Measurements from ENCODE around the gene KL. TPM values are rescaled to one million over a fixed set of nuclear protein-coding genes. Genes with fewer than 3 reads are reported as not detected.

KL gene
- polyA plus RNA-seq (2012; ENCODE audit: low read depth, missing spikeins): 0.56 TPM

GRCh38 chr13:33016414-33017322 is at the start of gene KL:
Gene KL (plus strand): TSS chr13:33016423. CDS start chr13:33016441, 18 bp downstream.
- TF ChIP-seq POLR2A (IDR thresholded peaks at IDR 0.05; ENCODE audit: low read depth, low read length) (no peak), PAX5 (IDR thresholded peaks at IDR 0.05; ENCODE audit: insufficient read depth, low read length, severe bottlenecking) (no peak), POU2F2 (IDR thresholded peaks at IDR 0.05; ENCODE audit: low read depth, low read length) (no peak), SPI1 (IDR thresholded peaks at IDR 0.05; ENCODE audit: low read depth, low read length) (no peak), POLR2AphosphoS5 (IDR thresholded peaks at IDR 0.05; ENCODE audit: low read depth, low read length) (no peak), TAF1 (IDR thresholded peaks at IDR 0.05; ENCODE audit: low read depth, low read length) (no peak)
- DNase-seq (ENCODE audit: insufficient read length, low spot score) (peak; percentile 39), FAIRE-seq (peak; percentile 65)

DNA sequence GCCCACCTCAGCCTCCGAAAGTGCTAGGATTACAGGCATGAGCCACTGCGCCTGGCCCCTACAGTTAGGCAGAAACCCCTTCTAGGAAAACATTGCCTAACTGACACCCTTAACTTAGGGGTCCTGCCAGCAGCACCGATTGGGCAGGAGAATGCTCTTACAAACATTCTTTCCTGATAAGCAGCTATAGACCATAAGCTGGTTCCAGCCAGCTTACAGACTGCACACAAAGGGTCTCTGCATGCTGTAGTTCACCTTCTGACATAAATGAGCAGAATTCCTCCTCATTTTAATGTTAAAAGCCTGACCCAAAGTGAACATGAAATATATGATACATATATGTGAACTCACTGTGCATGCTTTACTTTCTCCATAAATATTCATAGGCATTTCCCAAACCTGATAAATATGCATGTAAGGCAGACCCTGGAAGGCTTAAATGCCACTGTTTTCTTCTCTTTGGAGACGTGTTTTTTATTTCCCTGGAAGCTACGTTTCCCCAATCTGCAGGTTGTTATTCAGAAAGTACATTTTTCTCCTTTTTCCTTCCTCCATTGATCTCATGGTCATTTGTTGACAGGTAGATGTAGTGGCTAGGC is 48.5 kb upstream of the KL start:
- TF ChIP-seq POLR2A (IDR thresholded peaks at IDR 0.05; ENCODE audit: low read depth, low read length) (no peak), POU2F2 (IDR thresholded peaks at IDR 0.05; ENCODE audit: low read depth, low read length) (no peak), SPI1 (IDR thresholded peaks at IDR 0.05; ENCODE audit: low read depth, low read length) (no peak), TAF1 (IDR thresholded peaks at IDR 0.05; ENCODE audit: low read depth, low read length) (no peak), PAX5 (IDR thresholded peaks at IDR 0.05; ENCODE audit: insufficient read depth, low read length, severe bottlenecking) (no peak), POLR2AphosphoS5 (IDR thresholded peaks at IDR 0.05; ENCODE audit: low read depth, low read length) (no peak)
- DNase-seq (ENCODE audit: insufficient read length, low spot score): no peak
- FAIRE-seq: no peak

GRCh38 chr13:32968316-32968715 is 47.9 kb upstream of the KL start:
- no peak for TF ChIP-seq POU2F2 (IDR thresholded peaks at IDR 0.05; ENCODE audit: low read depth, low read length)
- TF ChIP-seq TAF1 (IDR thresholded peaks at IDR 0.05; ENCODE audit: low read depth, low read length): no peak
- TF ChIP-seq PAX5 (IDR thresholded peaks at IDR 0.05; ENCODE audit: insufficient read depth, low read length, severe bottlenecking): no peak
- no peak for TF ChIP-seq POLR2A (IDR thresholded peaks at IDR 0.05; ENCODE audit: low read depth, low read length)
- no peak for TF ChIP-seq POLR2AphosphoS5 (IDR thresholded peaks at IDR 0.05; ENCODE audit: low read depth, low read length)
- TF ChIP-seq SPI1 (IDR thresholded peaks at IDR 0.05; ENCODE audit: low read depth, low read length): no peak
- DNase-seq (ENCODE audit: insufficient read length, low spot score) (no peak), FAIRE-seq (no peak)

GRCh38 chr13:32968793-32969192 is 47.4 kb upstream of the KL start:
- no peak for FAIRE-seq
- TF ChIP-seq TAF1 (IDR thresholded peaks at IDR 0.05; ENCODE audit: low read depth, low read length) (no peak), PAX5 (IDR thresholded peaks at IDR 0.05; ENCODE audit: insufficient read depth, low read length, severe bottlenecking) (no peak), POU2F2 (IDR thresholded peaks at IDR 0.05; ENCODE audit: low read depth, low read length) (no peak), SPI1 (IDR thresholded peaks at IDR 0.05; ENCODE audit: low read depth, low read length) (no peak), POLR2AphosphoS5 (IDR thresholded peaks at IDR 0.05; ENCODE audit: low read depth, low read length) (no peak), POLR2A (IDR thresholded peaks at IDR 0.05; ENCODE audit: low read depth, low read length) (no peak)
- no peak for DNase-seq (ENCODE audit: insufficient read length, low spot score)

DNA sequence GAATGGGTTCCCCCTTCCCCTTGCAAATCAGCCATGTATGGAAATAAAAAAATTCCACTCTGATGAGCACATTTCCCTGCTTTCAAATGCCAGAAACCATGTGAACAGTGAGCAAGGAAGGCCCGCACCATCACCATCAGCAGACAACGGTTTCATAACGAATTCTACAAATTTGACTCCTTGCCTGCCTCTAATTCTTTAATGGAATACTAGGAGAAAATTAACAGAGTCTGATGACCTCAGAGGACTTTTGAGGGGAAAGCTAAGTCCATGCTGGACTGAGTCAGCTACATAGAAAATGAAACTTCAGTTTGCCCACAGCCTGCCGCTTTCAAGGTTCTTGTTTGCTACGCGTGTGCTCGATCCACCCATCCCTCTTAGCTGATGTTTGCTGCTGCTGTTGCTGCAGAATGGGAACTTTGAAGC is 46.7 kb upstream of the KL start:
- TF ChIP-seq POLR2A (IDR thresholded peaks at IDR 0.05; ENCODE audit: low read depth, low read length): no peak
- TF ChIP-seq POU2F2 (IDR thresholded peaks at IDR 0.05; ENCODE audit: low read depth, low read length): no peak
- no peak for TF ChIP-seq POLR2AphosphoS5 (IDR thresholded peaks at IDR 0.05; ENCODE audit: low read depth, low read length)
- no peak for TF ChIP-seq PAX5 (IDR thresholded peaks at IDR 0.05; ENCODE audit: insufficient read depth, low read length, severe bottlenecking)
- FAIRE-seq (no peak), DNase-seq (ENCODE audit: insufficient read length, low spot score) (no peak)

GRCh38 chr13:32976056-32976805 is 40.0 kb upstream of the KL start:
- DNase-seq (ENCODE audit: insufficient read length, low spot score) (no peak), FAIRE-seq (no peak)
- no peak for TF ChIP-seq POU2F2 (IDR thresholded peaks at IDR 0.05; ENCODE audit: low read depth, low read length)

- DNase-seq (ENCODE audit: insufficient read length, low spot score): no peak
- TF ChIP-seq POU2F2 (IDR thresholded peaks at IDR 0.05; ENCODE audit: low read depth, low read length) (no peak), PAX5 (IDR thresholded peaks at IDR 0.05; ENCODE audit: insufficient read depth, low read length, severe bottlenecking) (no peak), TAF1 (IDR thresholded peaks at IDR 0.05; ENCODE audit: low read depth, low read length) (no peak), SPI1 (IDR thresholded peaks at IDR 0.05; ENCODE audit: low read depth, low read length) (no peak), POLR2AphosphoS5 (IDR thresholded peaks at IDR 0.05; ENCODE audit: low read depth, low read length) (no peak), POLR2A (IDR thresholded peaks at IDR 0.05; ENCODE audit: low read depth, low read length) (no peak)
- FAIRE-seq: no peak
Observed at GRCh38 chr13:32976912-32977311, 39.3 kb upstream of the KL start.

DNA sequence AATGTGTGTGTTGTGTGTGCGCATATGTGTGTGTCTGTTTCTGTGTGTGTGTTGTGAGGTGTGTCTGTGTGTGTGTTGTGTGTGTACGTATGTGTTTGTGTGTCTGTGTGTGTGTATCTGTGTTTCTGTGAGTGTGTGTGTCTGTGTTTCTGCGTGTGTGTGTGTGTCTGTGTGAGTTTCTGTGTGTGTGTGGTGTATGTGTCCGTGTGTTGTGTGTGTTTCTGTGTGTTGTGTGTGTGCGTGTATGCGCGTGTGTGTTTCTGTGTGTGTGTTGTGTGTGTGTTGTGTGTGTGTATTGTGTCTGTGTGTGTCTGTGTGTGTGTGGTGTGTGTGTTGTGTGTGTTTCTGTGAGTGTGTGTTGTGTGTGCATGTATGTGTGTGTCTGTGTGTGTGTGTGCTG is 38.9 kb upstream of the KL start:
- DNase-seq (ENCODE audit: insufficient read length, low spot score) (no peak), FAIRE-seq (peak; percentile 86)
- no peak for TF ChIP-seq POLR2AphosphoS5 (IDR thresholded peaks at IDR 0.05; ENCODE audit: low read depth, low read length)
- TF ChIP-seq POLR2A (IDR thresholded peaks at IDR 0.05; ENCODE audit: low read depth, low read length): no peak

- no peak for DNase-seq (ENCODE audit: insufficient read length, low spot score)
- TF ChIP-seq POLR2AphosphoS5 (IDR thresholded peaks at IDR 0.05; ENCODE audit: low read depth, low read length) (no peak), POU2F2 (IDR thresholded peaks at IDR 0.05; ENCODE audit: low read depth, low read length) (no peak), TAF1 (IDR thresholded peaks at IDR 0.05; ENCODE audit: low read depth, low read length) (no peak), SPI1 (IDR thresholded peaks at IDR 0.05; ENCODE audit: low read depth, low read length) (no peak), PAX5 (IDR thresholded peaks at IDR 0.05; ENCODE audit: insufficient read depth, low read length, severe bottlenecking) (no peak), POLR2A (IDR thresholded peaks at IDR 0.05; ENCODE audit: low read depth, low read length) (no peak)
- FAIRE-seq: no peak
Observed at GRCh38 chr13:32978278-32978677, 37.9 kb upstream of the KL start.
